IMR-90 (cell line): ENCODE measurements around the gene TAF1A. TPM values are rescaled to one million over a fixed set of nuclear protein-coding genes. Genes with fewer than 3 reads are reported as not detected.

ENCODE experiments used
- ATAC-seq: fragments of 200-7000 bp; cut with Tn5 transposase; 2 replicates; pipeline ENCODE4 v1.9.1; 2020; ENCODE audit warnings: low read depth, mild to moderate bottlenecking, moderate library complexity
- BruUV-seq: library from RNA; stranded (reverse); fragments of 400-500 nt; replicated peaks from 2 replicates; lab custom pipeline; 2021; lab: Mats Ljungman, UMichigan
- CTCF ChIA-PET: fragments of 300-600 bp; formaldehyde crosslinking; extraction: SDS; loops from one replicate; lab custom pipeline; 2021; ENCODE audit warnings: antibody characterized with exemption; lab: Yijun Ruan, JAX
- POLR2A ChIA-PET: fragments of 300-600 bp; sonication (Branson Sonifier 250); formaldehyde crosslinking; loops from one replicate; lab custom pipeline; 2022; ENCODE audit warnings: antibody characterized with exemption; ENCODE audit not compliant: unreplicated experiment; lab: Charles Lee
- DNase-seq: peaks from one replicate; pipeline ENCODE4 v3.0.0; 2013
- H2AFZ ChIP-seq: replicated peaks from 2 replicates; pipeline ENCODE3; 2013; ENCODE audit warnings: low read length, mild to moderate bottlenecking; ENCODE audit not compliant: poor library complexity
- H2AK5ac ChIP-seq: 2 replicates; pipeline ENCODE4 v1.6.1; 2013; ENCODE audit warnings: low read depth, low read length, inconsistent platforms
- H2AK9ac ChIP-seq: replicated peaks from 2 replicates; pipeline ENCODE3; 2013; ENCODE audit warnings: mild to moderate bottlenecking, low read depth, low read length, moderate library complexity; ENCODE audit not compliant: poor library complexity
- H2BK120ac ChIP-seq: 2 replicates; pipeline ENCODE4 v1.6.1; 2013; ENCODE audit warnings: low read depth, low read length, inconsistent platforms
- H2BK15ac ChIP-seq: 3 replicates; pipeline ENCODE4 v1.6.1; 2013; ENCODE audit warnings: low read depth, low read length, inconsistent platforms
- H2BK20ac ChIP-seq: 2 replicates; pipeline ENCODE4 v1.6.1; 2013; ENCODE audit warnings: low read depth, mild to moderate bottlenecking, inconsistent platforms, low read length, moderate library complexity
- H2BK5ac ChIP-seq: 2 replicates; pipeline ENCODE4 v1.6.1; 2013; ENCODE audit warnings: mild to moderate bottlenecking, low read depth, low read length, inconsistent platforms; ENCODE audit not compliant: poor library complexity, severe bottlenecking
- H3K14ac ChIP-seq: replicated peaks from 2 replicates; pipeline ENCODE4 v1.6.1; 2013; ENCODE audit warnings: low read depth, low read length, inconsistent platforms
- H3K18ac ChIP-seq: 2 replicates; pipeline ENCODE4 v1.6.1; 2013; ENCODE audit warnings: low read depth, low read length, control low read depth
- H3K23ac ChIP-seq: 2 replicates; pipeline ENCODE4 v1.6.1; 2013; ENCODE audit warnings: low read depth, low read length, inconsistent platforms
- H3K27ac ChIP-seq: 2 replicates; pipeline ENCODE4 v1.5.1; 2013; ENCODE audit warnings: mild to moderate bottlenecking, control low read depth, low read length; ENCODE audit not compliant: insufficient read depth
- H3K27me3 ChIP-seq: 2 replicates; pipeline ENCODE4 v1.6.1; 2013; ENCODE audit warnings: low read length; ENCODE audit not compliant: control insufficient read depth, insufficient read depth
- H3K36me3 ChIP-seq: 2 replicates; pipeline ENCODE4 v1.6.1; 2013; ENCODE audit warnings: low read length, mixed read lengths; ENCODE audit not compliant: control insufficient read depth, insufficient read depth
- H3K4ac ChIP-seq: 2 replicates; pipeline ENCODE4 v1.6.1; 2013; ENCODE audit warnings: low read depth, low read length, inconsistent platforms
- H3K4me1 ChIP-seq: 2 replicates; pipeline ENCODE4 v1.6.1; 2013; ENCODE audit warnings: low read length, mixed read lengths; ENCODE audit not compliant: control insufficient read depth, insufficient read depth
- H3K4me2 ChIP-seq: 2 replicates; pipeline ENCODE4 v1.6.1; 2013; ENCODE audit warnings: low read depth, mild to moderate bottlenecking, control low read depth, low read length, moderate library complexity
- H3K4me3 ChIP-seq: 2 replicates; pipeline ENCODE4 v1.5.1; 2013; ENCODE audit warnings: low read depth, mild to moderate bottlenecking, control low read depth, low read length, moderate library complexity; ENCODE audit not compliant: insufficient read depth
- H3K56ac ChIP-seq: 2 replicates; pipeline ENCODE4 v1.6.1; 2013; ENCODE audit warnings: low read length, inconsistent platforms; ENCODE audit not compliant: insufficient read depth; ENCODE audit errors: extremely low read depth
- H3K79me1 ChIP-seq, 2 experiments: 2 replicates each; pipeline ENCODE4 v1.6.1; 2013; ENCODE audit warnings: low read length in 2 of 2, inconsistent platforms in 1 of 2, low read depth in 1 of 2
- H3K9ac ChIP-seq: 2 replicates; pipeline ENCODE4 v1.6.1; 2013; ENCODE audit warnings: low read depth, low read length, control low read depth
- H3K9me1 ChIP-seq: 2 replicates; pipeline ENCODE4 v1.6.1; 2013; ENCODE audit warnings: low read length, inconsistent platforms; ENCODE audit not compliant: insufficient read depth
- H3K9me3 ChIP-seq: 2 replicates; pipeline ENCODE4 v1.6.1; 2013; ENCODE audit warnings: low read length; ENCODE audit not compliant: control insufficient read depth, insufficient read depth
- H4K20me1 ChIP-seq: 2 replicates; pipeline ENCODE4 v1.6.1; 2013; ENCODE audit warnings: low read length, inconsistent platforms; ENCODE audit not compliant: insufficient read depth
- H4K5ac ChIP-seq: 2 replicates; pipeline ENCODE4 v1.6.1; 2013; ENCODE audit warnings: mild to moderate bottlenecking, low read depth, low read length, control low read depth
- H4K8ac ChIP-seq, 2 experiments: 2 replicates each; pipeline ENCODE4 v1.6.1; 2013; ENCODE audit warnings: low read depth in 2 of 2, low read length in 2 of 2, control low read depth in 1 of 2, inconsistent platforms in 1 of 2
- H4K91ac ChIP-seq: 2 replicates; pipeline ENCODE4 v1.6.1; 2013; ENCODE audit warnings: low read depth, low read length, inconsistent platforms; ENCODE audit not compliant: insufficient read depth
- USF2 ChIP-seq: fragments of 150-350 bp; IDR thresholded peaks from 2 replicates; pipeline ENCODE4 v1.6.1; 2017; ENCODE audit warnings: mild to moderate bottlenecking, antibody characterized with exemption, low read length, low read depth
- WGBS, 2 experiments: methylation state at CpG; one replicate each; pipeline versions ENCODE4 v1.1.5 to v1.1.7; 2013; ENCODE audit warnings: missing lambda C conversion rate in 2 of 2; ENCODE audit not compliant: insufficient read length in 1 of 2; ENCODE audit errors: extremely low coverage in 2 of 2; 5-methylcytosine and 5-hydroxymethylcytosine counted together
- dilution Hi-C: fragments of 300-500 bp; cut with HindIII; formaldehyde crosslinking; loops from one replicate; pipeline ENCODE4 v1.14.3; 2018; ENCODE audit warnings: low sequenced_read_pairs; ENCODE audit not compliant: unreplicated experiment
- in situ Hi-C: fragments of 300-500 bp; cut with MboI; formaldehyde crosslinking; loops from 3 replicates; pipeline ENCODE4 v1.14.3; 2019; ENCODE audit warnings: low sequenced_read_pairs, inconsistent platforms, mixed read lengths
- intact Hi-C: fragments of 100-400 bp; cut with micrococcal nuclease; formaldehyde crosslinking; loops from 2 replicates; pipeline ENCODE4 v1.10.0; 2022
- polyA plus RNA-seq, 3 experiments: library from polyadenylated mRNA; depleted of rRNA; stranded (reverse); fragments of >200 nt; gene quantifications; 2 replicates each; pipeline ENCODE4 v1.2.3, GENCODE V29; 2012; ENCODE audit warnings: low replicate concordance in 1 of 3
- total RNA-seq: library from RNA; depleted of rRNA; stranded (reverse); fragments of >200 nt; gene quantifications from 2 replicates; pipeline ENCODE4 v1.2.3, GENCODE V29; 2012

Gene TAF1A
- total and polyA plus RNA-seq, 2 of the 4 experiments (the other 2 are of a cell fraction), result 3.8 to 5.4 TPM

- Histone ChIP-seq H4K20me1 (no peaks in the 10 kb centered on the region), H2AFZ (peak overlapping the region; percentile 68), H2AK5ac (no peak overlapping the region), H3K27me3 (no peaks in the 10 kb centered on the region), H3K18ac (no peak overlapping the region), H2BK5ac (no peak overlapping the region), H3K4ac (no peak overlapping the region), H4K91ac (no peak overlapping the region), H2BK20ac (no peak overlapping the region), H3K23ac (no peak overlapping the region), H3K56ac (no peak overlapping the region), H3K4me1 (no peaks in the 10 kb centered on the region), H2AK9ac (no peak overlapping the region), H3K9me3 (no peaks in the 10 kb centered on the region), H4K5ac (no peak overlapping the region), H3K9ac (no peak overlapping the region), H3K79me1 (no peaks in the 10 kb centered on the region), H3K36me3 (no peaks in the 10 kb centered on the region), H3K27ac (no peak overlapping the region), H3K4me2 (no peak overlapping the region), H3K4me3 (no peak overlapping the region), H2BK120ac (no peak overlapping the region), H3K14ac (no peak overlapping the region), H4K8ac (no peak overlapping the region), H3K9me1 (no peaks in the 10 kb centered on the region), H2BK15ac (no peak overlapping the region)
- dilution Hi-C loops, result no loop called here
- in situ Hi-C loops, result no loop called here
- ATAC-seq, result no peak
- no peak for TF ChIP-seq USF2
- no TSS peak for BruUV-seq
- no CpG with 5 or more reads among the region's 16 CpGs for WGBS, 2 experiments
- CTCF ChIA-PET, result interaction anchor here (1.1 kb wide), 1 partner anchor 584 kb away, joined by 3 read pairs; no protein-coding TSS in a partner anchor
- intact Hi-C loops, result no loop called here
- DNase-seq, result peak; percentile 16
- POLR2A ChIA-PET, result no interaction called here
These were observed 49.7 kb downstream of the TAF1A start for GRCh38 chr1:222539951-222540597.
